Pancreas (tissue), 10 donors: ENCODE results near the gene ZNF205. TPM values are rescaled to one million over a fixed set of nuclear protein-coding genes. Genes with fewer than 3 reads are reported as not detected.
A peak's percentile ranks its signal among the peaks of the same experiment; 100 is the strongest.
"Not testable (repeated sequence)": the region's sequence is repeated elsewhere in the genome, so short reads cannot be mapped to it uniquely, and the experiment has no call there.

Source experiments
- ATAC-seq, 4 donors: fragments of 200-7000 bp; cut with Tn5 transposase; one replicate each; pipeline versions ENCODE4 v1.8.0 to v1.9.1; 2020; ENCODE audit warnings: mild to moderate bottlenecking in 4 of 4, moderate library complexity in 4 of 4
- DNase-seq, 6 donors: peaks; one replicate each; pipeline ENCODE4 v3.0.0-alpha.2; 2020
- FAIRE-seq: peaks from 2 replicates; lab custom pipeline; 2012; peaks lifted over from hg19 to GRCh38; lab: Jason Lieb, UNC
- H3K27ac ChIP-seq, 4 donors: fragments of 200-600 bp; sonication (generic); 1 replicate in 3 of 4; 2 replicates in 1 of 4; pipeline versions ENCODE4 v1.5.0 to v1.8.0; 2020
- H3K27me3 ChIP-seq, 4 donors: fragments of 200-600 bp; one replicate each; pipeline ENCODE4 v1.8.0; 2021
- H3K36me3 ChIP-seq, 3 donors: fragments of 200-600 bp; sonication (generic) in 1 of 3; one replicate each; pipeline versions ENCODE4 v1.5.0 to v1.8.0; 2020 to 2021
- H3K4me1 ChIP-seq, 3 donors: fragments of 200-600 bp; one replicate each; pipeline ENCODE4 v1.8.0; 2021
- H3K4me3 ChIP-seq, 4 donors: fragments of 200-600 bp; sonication (generic) in 2 of 4; one replicate each; pipeline versions ENCODE4 v1.5.0 to v1.8.0; 2020 to 2021
- H3K9me3 ChIP-seq, 4 donors: fragments of 200-600 bp; one replicate each; pipeline ENCODE4 v1.8.0; 2021
- WGBS, 2 donors: extraction: QIAGEN DNeasy Blood & Tissue Kit; methylation state at CpG; one replicate each; pipeline ENCODE4 v1.1.7; 2013; 5-methylcytosine and 5-hydroxymethylcytosine counted together
- intact Hi-C, 3 donors: fragments of 100-400 bp; cut with DNase I; formaldehyde crosslinking; loops; one replicate each; pipeline versions ENCODE4 v1.11.1 to v1.14.2; 2022
- polyA plus RNA-seq, 2 donors: library from polyadenylated mRNA; stranded (reverse); fragments of 200-250 nt; gene quantifications; one replicate each; pipeline ENCODE4 v1.2.3, GENCODE V29; 2013
- total RNA-seq, 6 donors: library from RNA; stranded (reverse); fragmentation: NEBNext Ultra II Directional in 4 of 6; extraction: Animal tissue kit (Norgen Biotek cat#: 25700) in 4 of 6; gene quantifications; one replicate each; pipeline versions ENCODE4 v1.2.1 to v1.2.4, GENCODE V29; 2021 to 2023
- TF ChIP-seq, protein P1 (sequence below), 4 donors: fragments of 200-600 bp; sonication (generic) in 3 of 4; IDR thresholded peaks; one replicate each; pipeline versions ENCODE4 v1.5.0 to v1.8.0; 2021; ENCODE audit warnings: antibody characterized with exemption in 4 of 4
- donor health status: healthy with polysubstance abuse.
- donor health status: DM: no; HTN: no; CAD: no; lungs with moderate emphysema.
- donor health status: DM: no; HTN: no; CAD: no.
- donor health status: control.
- donor health status: control.
- donor health status: Bipolar disorder and iron deficiency.
- donor health status: DM: yes; HTN: yes; CAD: no.
- donor health status: DM: no; HTN: no; CAD: no.
- donor health status: DM: no; HTN: no; CAD: no.
- donor health status: DM: yes; HTN: yes; CAD: no.

ZNF205 gene
- total and polyA plus RNA-seq, 8 donors = 6.5 to 43.3 (median 8.5) TPM

DNA sequence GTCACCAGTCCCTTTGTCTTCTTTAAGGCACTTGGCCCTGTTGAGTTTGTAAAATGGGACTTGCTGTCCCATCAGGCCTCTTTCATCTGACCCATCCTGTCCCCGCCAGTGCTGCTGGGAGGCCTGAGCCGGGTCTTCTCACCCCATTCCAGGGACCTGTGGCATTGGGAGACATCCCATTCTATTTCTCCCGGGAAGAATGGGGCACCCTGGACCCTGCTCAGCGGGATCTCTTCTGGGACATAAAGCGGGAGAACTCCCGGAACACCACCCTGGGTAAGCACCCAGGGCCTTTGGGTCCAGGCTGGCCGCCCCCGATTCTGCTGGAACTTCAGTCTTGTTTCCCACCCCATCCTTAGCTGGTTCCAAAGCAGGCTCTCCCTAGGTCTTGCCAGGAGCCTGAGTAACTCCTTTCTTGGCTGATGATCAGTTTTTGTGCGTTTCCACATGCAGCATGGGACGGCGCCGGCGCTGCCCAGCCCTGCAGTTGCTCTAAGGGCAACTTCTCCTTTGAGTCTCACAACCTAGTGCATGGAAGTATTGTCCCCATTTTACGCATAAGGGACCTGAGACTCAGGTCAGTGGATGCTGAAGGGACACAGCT lies 26.5 kb downstream of the ZNF205 start:
- H3K27me3 ChIP-seq = no peaks in the 10 kb centered on the region
- FAIRE-seq (no peak), ATAC-seq (no peak), DNase-seq (peak in 1 of 6 donors; percentile 33)
- TF ChIP-seq, protein P1, sequence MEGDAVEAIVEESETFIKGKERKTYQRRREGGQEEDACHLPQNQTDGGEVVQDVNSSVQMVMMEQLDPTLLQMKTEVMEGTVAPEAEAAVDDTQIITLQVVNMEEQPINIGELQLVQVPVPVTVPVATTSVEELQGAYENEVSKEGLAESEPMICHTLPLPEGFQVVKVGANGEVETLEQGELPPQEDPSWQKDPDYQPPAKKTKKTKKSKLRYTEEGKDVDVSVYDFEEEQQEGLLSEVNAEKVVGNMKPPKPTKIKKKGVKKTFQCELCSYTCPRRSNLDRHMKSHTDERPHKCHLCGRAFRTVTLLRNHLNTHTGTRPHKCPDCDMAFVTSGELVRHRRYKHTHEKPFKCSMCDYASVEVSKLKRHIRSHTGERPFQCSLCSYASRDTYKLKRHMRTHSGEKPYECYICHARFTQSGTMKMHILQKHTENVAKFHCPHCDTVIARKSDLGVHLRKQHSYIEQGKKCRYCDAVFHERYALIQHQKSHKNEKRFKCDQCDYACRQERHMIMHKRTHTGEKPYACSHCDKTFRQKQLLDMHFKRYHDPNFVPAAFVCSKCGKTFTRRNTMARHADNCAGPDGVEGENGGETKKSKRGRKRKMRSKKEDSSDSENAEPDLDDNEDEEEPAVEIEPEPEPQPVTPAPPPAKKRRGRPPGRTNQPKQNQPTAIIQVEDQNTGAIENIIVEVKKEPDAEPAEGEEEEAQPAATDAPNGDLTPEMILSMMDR (IDR thresholded peaks at IDR 0.05) = no peak
- intact Hi-C loops = no loop called here
- no peak overlapping the region for H3K4me3 ChIP-seq
- no peak overlapping the region for H3K27ac ChIP-seq
- H3K9me3 ChIP-seq = no peaks in the 10 kb centered on the region
- H3K36me3 ChIP-seq = peaks cover 0 to 10% (median 4%) of the 10 kb centered on the region in 3 donors
- H3K4me1 ChIP-seq = peaks cover 0 to 11% (median 6%) of the 10 kb centered on the region in 3 donors
- WGBS, 2 donors = 85 to 90% methylated on average over 14 of the region's 14 CpGs

DNA sequence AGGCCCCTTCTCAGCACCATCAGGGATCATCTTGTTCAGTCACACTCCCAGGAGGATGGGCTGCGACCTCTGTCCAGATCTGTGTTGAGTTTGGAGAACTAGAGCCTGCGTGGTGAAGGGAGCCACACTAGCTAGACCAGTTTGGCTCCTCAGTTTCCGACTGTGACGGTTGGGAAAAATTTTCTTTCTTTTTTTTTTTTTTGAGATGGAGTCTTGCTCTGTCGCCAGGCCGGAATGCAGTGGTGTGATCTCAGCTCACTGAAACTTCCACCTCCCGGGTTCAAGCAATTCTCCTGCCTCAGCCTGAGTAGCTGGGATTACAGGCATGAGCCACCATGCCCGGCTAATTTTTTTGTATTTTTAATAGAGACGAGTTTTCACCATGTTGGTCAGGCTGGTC lies 27.2 kb downstream of the ZNF205 start:
- H3K27ac ChIP-seq, ATAC-seq, H3K4me1 ChIP-seq, FAIRE-seq, H3K27me3 ChIP-seq, H3K4me3 ChIP-seq, intact Hi-C loops, H3K9me3 ChIP-seq, H3K36me3 ChIP-seq, DNase-seq: not testable (repeated sequence)
- WGBS, 2 donors = 87% methylated on average over 9 of the region's 9 CpGs

DNA sequence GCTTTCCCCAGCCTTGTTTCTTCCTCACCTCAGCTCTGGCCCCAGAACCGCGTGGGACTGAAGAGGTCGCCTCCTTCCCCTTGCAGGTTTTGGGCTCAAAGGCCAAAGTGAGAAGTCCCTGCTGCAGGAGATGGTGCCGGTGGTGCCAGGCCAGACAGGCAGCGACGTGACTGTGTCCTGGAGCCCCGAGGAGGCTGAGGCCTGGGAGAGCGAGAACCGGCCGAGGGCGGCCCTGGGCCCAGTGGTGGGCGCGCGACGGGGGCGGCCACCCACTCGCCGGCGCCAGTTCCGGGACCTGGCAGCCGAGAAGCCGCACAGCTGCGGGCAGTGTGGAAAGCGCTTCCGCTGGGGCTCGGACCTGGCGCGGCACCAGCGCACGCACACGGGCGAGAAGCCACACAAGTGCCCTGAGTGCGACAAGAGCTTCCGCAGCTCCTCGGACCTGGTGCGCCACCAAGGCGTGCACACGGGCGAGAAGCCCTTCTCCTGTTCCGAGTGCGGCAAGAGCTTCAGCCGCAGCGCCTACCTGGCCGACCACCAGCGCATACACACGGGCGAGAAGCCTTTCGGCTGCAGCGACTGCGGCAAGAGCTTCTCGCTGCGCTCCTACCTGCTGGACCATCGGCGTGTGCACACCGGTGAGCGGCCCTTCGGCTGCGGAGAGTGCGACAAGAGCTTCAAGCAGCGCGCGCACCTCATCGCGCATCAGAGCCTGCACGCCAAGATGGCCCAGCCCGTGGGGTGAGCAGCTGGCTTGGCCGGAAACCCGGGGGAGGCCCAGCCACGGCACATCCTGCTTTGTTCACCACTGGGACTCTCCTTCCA lies 28.4 kb downstream of the ZNF205 start:
- H3K27me3 ChIP-seq = no peaks in the 10 kb centered on the region
- peaks cover 0 to 10% (median 4%) of the 10 kb centered on the region in 3 donors for H3K36me3 ChIP-seq
- TF ChIP-seq, protein P1 (IDR thresholded peaks at IDR 0.05) = no peak
- WGBS, 2 donors = 95% methylated on average over 69 of the region's 69 CpGs
- no peak for FAIRE-seq
- H3K4me1 ChIP-seq = peaks cover 0 to 7% (median 6%) of the 10 kb centered on the region in 3 donors
- ATAC-seq = no peak
- intact Hi-C loops = no loop called here
- peak in 1 of 6 donors; percentile 65 for DNase-seq
- H3K9me3 ChIP-seq = no peaks in the 10 kb centered on the region
- no peak overlapping the region for H3K27ac ChIP-seq
- H3K4me3 ChIP-seq = no peak overlapping the region

DNA sequence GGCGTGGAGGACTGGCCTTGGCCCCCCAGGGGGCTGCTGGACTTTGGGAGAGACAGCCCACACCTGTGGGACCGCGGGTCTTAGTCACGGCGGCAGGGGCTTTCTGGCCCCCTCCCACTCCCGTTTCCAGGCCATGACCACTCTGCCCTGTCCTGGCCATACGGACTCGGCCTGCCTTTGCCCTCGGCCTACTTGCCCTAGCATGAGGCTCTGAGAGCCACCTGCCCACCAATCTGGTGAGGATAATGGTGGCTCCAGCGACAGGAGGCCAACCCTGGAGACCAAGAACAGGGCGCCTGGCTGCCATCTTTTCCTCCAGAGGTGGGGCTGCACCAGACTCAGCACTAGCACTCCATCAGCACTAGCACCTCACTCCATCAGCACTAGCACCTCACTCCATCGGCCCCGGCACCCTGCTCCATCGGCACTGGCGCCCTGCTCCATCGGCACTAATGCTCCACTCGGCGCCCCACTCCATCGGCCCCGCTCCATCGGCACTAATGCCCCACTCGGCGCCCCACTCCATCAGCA lies 29.5 kb downstream of the ZNF205 start:
- H3K27ac ChIP-seq = no peak overlapping the region
- TF ChIP-seq, protein P1 (IDR thresholded peaks at IDR 0.05) = no peak
- DNase-seq (peak in 1 of 6 donors; percentile 67), FAIRE-seq (no peak), ATAC-seq (no peak)
- no peaks in the 10 kb centered on the region for H3K27me3 ChIP-seq
- H3K36me3 ChIP-seq = peaks cover 0 to 10% (median 4%) of the 10 kb centered on the region in 3 donors
- intact Hi-C loops = no loop called here
- no peaks in the 10 kb centered on the region for H3K9me3 ChIP-seq
- H3K4me1 ChIP-seq = no peaks in the 10 kb centered on the region
- H3K4me3 ChIP-seq = no peak overlapping the region
- 96 to 97% methylated on average over 22 to 23 of the region's 23 CpGs for WGBS, 2 donors

DNA sequence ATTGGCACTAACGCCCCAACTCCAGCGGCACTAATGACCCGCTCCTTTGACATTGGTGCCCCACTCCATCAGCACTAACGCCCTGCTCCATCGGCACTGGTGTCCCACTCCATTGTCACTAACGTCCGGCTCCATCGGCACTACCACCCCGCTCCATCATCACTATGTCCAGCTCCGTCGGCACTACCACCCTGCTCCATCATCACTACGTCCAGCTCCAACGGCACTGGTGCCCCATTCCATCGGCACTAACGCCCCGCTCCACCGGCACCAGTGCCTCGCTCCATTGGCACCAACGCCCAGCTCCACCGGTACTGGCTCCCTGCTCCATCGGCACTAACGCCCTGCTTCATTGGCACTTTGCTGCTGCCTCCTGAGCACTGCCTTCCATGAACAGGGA lies 29.9 kb downstream of the ZNF205 start:
- ATAC-seq = no peak
- Histone ChIP-seq H3K4me3 (no peak overlapping the region), H3K27me3 (no peaks in the 10 kb centered on the region), H3K9me3 (no peaks in the 10 kb centered on the region), H3K27ac (no peak overlapping the region), H3K4me1 (no peaks in the 10 kb centered on the region), H3K36me3 (peaks cover 0 to 10% (median 4%) of the 10 kb centered on the region in 3 donors)
- intact Hi-C loops = no loop called here
- peak in 1 of 6 donors; percentile 64 for DNase-seq
- TF ChIP-seq, protein P1 (IDR thresholded peaks at IDR 0.05) = no peak
- FAIRE-seq = no peak
- 95 to 97% methylated on average over 22 of the region's 22 CpGs for WGBS, 2 donors
